SK-N-SH treated with all-trans-retinoic acid at 6 μM for 48 hours (cell line): ENCODE data around the gene RNF168.

Experiments used
- ARNTL ChIP-seq: fragments of 450-650 bp; formaldehyde crosslinking; IDR thresholded peaks from 2 replicates; pipeline ENCODE4 v1.5.0; 2020; ENCODE audit warnings: low read depth, mild to moderate bottlenecking, moderate library complexity, borderline replicate concordance
- BACH2 ChIP-seq: fragments of 250-450 bp; sonication (Bioruptor Pico); IDR thresholded peaks from 2 replicates; pipeline ENCODE4 v1.9.0; 2021; ENCODE audit warnings: mild to moderate bottlenecking, borderline replicate concordance
- GLIS3 ChIP-seq: fragments of 250-450 bp; sonication (Bioruptor Pico); IDR thresholded peaks from 2 replicates; pipeline ENCODE4 v1.5.0; 2020; ENCODE audit warnings: mild to moderate bottlenecking, moderate library complexity
- ISL1 ChIP-seq: fragments of 250-450 bp; sonication (Bioruptor Pico); IDR thresholded peaks from 2 replicates; pipeline ENCODE4 v2.1.2; 2022; ENCODE audit warnings: mild to moderate bottlenecking, moderate library complexity
- OSR1 ChIP-seq: fragments of 250-450 bp; sonication (Bioruptor Pico); IDR thresholded peaks from 2 replicates; pipeline ENCODE4 v1.8.0; 2022; ENCODE audit warnings: moderate library complexity, mild to moderate bottlenecking, inconsistent platforms
- PATZ1 ChIP-seq: fragments of 250-450 bp; sonication (Bioruptor Pico); IDR thresholded peaks from 2 replicates; pipeline ENCODE4 v1.8.0; 2020; ENCODE audit warnings: mild to moderate bottlenecking, moderate library complexity, borderline replicate concordance
- RARB ChIP-seq: fragments of 250-450 bp; sonication (Bioruptor Pico); IDR thresholded peaks from 2 replicates; pipeline ENCODE4 v1.8.0; 2021; ENCODE audit warnings: mild to moderate bottlenecking, moderate library complexity
- ZC3H10 ChIP-seq: fragments of 250-450 bp; sonication (Bioruptor Pico); IDR thresholded peaks from 2 replicates; pipeline ENCODE4 v1.5.1; 2021; ENCODE audit warnings: mild to moderate bottlenecking, moderate library complexity
- ZFP3 ChIP-seq: fragments of 250-450 bp; sonication (Bioruptor Pico); IDR thresholded peaks from 2 replicates; pipeline ENCODE4 v1.5.0; 2020; ENCODE audit warnings: mild to moderate bottlenecking, moderate library complexity
- ZFP30 ChIP-seq: fragments of 450-650 bp; formaldehyde crosslinking; IDR thresholded peaks from 2 replicates; pipeline ENCODE4 v1.5.0; 2022; ENCODE audit warnings: mild to moderate bottlenecking, moderate library complexity
- ZNF565 ChIP-seq: fragments of 450-650 bp; formaldehyde crosslinking; conservative IDR thresholded peaks from 2 replicates; pipeline ENCODE4 v1.5.0; 2020; ENCODE audit warnings: low read depth, mild to moderate bottlenecking, moderate library complexity
- TF ChIP-seq, protein P1 (sequence below): fragments of 250-450 bp; sonication (Bioruptor Pico); IDR thresholded peaks from 2 replicates; pipeline ENCODE4 v1.5.1; 2020; ENCODE audit warnings: low read depth, mild to moderate bottlenecking, moderate library complexity
- TF ChIP-seq, protein P2 (sequence below): fragments of 250-450 bp; sonication (Bioruptor Pico); IDR thresholded peaks from 2 replicates; pipeline ENCODE4 v1.5.0; 2020; ENCODE audit warnings: mild to moderate bottlenecking, moderate library complexity
- TF ChIP-seq, protein P3 (sequence below): fragments of 250-450 bp; sonication (Bioruptor Pico); IDR thresholded peaks from 2 replicates; pipeline ENCODE4 v1.8.0; 2021; ENCODE audit warnings: low read depth, mild to moderate bottlenecking, moderate library complexity, borderline replicate concordance

GRCh38 chr3:196444500-196444894, 59.1 kb downstream of the RNF168 start:
- TF ChIP-seq ARNTL (no peak), ZC3H10 (CRISPR knock-in tag) (no peak), PATZ1 (CRISPR knock-in tag) (no peak), RARB (no peak), ZNF565 (no peak), ZFP30 (no peak), ISL1 (CRISPR knock-in tag) (no peak), BACH2 (no peak), GLIS3 (CRISPR knock-in tag) (no peak), ZFP3 (CRISPR knock-in tag) (no peak), OSR1 (no peak)
- TF ChIP-seq, protein P1, sequence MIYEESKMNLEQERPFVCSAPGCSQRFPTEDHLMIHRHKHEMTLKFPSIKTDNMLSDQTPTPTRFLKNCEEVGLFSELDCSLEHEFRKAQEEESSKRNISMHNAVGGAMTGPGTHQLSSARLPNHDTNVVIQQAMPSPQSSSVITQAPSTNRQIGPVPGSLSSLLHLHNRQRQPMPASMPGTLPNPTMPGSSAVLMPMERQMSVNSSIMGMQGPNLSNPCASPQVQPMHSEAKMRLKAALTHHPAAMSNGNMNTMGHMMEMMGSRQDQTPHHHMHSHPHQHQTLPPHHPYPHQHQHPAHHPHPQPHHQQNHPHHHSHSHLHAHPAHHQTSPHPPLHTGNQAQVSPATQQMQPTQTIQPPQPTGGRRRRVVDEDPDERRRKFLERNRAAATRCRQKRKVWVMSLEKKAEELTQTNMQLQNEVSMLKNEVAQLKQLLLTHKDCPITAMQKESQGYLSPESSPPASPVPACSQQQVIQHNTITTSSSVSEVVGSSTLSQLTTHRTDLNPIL (CRISPR knock-in tag): no peak
- TF ChIP-seq, protein P2, sequence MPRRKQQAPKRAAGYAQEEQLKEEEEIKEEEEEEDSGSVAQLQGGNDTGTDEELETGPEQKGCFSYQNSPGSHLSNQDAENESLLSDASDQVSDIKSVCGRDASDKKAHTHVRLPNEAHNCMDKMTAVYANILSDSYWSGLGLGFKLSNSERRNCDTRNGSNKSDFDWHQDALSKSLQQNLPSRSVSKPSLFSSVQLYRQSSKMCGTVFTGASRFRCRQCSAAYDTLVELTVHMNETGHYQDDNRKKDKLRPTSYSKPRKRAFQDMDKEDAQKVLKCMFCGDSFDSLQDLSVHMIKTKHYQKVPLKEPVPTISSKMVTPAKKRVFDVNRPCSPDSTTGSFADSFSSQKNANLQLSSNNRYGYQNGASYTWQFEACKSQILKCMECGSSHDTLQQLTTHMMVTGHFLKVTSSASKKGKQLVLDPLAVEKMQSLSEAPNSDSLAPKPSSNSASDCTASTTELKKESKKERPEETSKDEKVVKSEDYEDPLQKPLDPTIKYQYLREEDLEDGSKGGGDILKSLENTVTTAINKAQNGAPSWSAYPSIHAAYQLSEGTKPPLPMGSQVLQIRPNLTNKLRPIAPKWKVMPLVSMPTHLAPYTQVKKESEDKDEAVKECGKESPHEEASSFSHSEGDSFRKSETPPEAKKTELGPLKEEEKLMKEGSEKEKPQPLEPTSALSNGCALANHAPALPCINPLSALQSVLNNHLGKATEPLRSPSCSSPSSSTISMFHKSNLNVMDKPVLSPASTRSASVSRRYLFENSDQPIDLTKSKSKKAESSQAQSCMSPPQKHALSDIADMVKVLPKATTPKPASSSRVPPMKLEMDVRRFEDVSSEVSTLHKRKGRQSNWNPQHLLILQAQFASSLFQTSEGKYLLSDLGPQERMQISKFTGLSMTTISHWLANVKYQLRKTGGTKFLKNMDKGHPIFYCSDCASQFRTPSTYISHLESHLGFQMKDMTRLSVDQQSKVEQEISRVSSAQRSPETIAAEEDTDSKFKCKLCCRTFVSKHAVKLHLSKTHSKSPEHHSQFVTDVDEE (CRISPR knock-in tag): no peak
- TF ChIP-seq, protein P3, sequence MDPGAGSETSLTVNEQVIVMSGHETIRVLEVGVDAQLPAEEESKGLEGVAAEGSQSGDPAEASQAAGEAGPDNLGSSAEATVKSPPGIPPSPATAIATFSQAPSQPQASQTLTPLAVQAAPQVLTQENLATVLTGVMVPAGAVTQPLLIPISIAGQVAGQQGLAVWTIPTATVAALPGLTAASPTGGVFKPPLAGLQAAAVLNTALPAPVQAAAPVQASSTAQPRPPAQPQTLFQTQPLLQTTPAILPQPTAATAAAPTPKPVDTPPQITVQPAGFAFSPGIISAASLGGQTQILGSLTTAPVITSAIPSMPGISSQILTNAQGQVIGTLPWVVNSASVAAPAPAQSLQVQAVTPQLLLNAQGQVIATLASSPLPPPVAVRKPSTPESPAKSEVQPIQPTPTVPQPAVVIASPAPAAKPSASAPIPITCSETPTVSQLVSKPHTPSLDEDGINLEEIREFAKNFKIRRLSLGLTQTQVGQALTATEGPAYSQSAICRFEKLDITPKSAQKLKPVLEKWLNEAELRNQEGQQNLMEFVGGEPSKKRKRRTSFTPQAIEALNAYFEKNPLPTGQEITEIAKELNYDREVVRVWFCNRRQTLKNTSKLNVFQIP: no peak
